Sigmoid colon (tissue), 7 donors: ENCODE data around the gene WWC1. TPM values are rescaled to one million over a fixed set of nuclear protein-coding genes. Genes with fewer than 3 reads are reported as not detected.

Experiments used
- DNase-seq: peaks from one replicate; pipeline ENCODE4 v3.0.0-alpha.2; 2019
- H3K27ac ChIP-seq, 4 donors: fragments of 200-600 bp; sonication (generic); one replicate each; pipeline ENCODE4 v1.5.1; 2016 to 2019; ENCODE audit warnings: mild to moderate bottlenecking in 1 of 4
- H3K27me3 ChIP-seq, 3 donors: fragments of 200-600 bp; sonication (generic); one replicate each; pipeline ENCODE4 v1.5.1; 2019; ENCODE audit warnings: mild to moderate bottlenecking in 1 of 3
- H3K36me3 ChIP-seq, 4 donors: fragments of 200-600 bp; sonication (generic); one replicate each; pipeline ENCODE4 v1.5.1; 2016 to 2019
- H3K4me1 ChIP-seq, 4 donors: fragments of 200-600 bp; sonication (generic); one replicate each; pipeline ENCODE4 v1.5.1; 2017 to 2019
- H3K4me3 ChIP-seq, 4 donors: fragments of 200-600 bp; sonication (generic); one replicate each; pipeline ENCODE4 v1.5.1; 2017 to 2019; ENCODE audit warnings: mild to moderate bottlenecking in 2 of 4, moderate library complexity in 1 of 4
- H3K9me3 ChIP-seq, 4 donors: fragments of 200-600 bp in 3 of 4; sonication (generic) in 3 of 4; one replicate each; pipeline versions ENCODE4 v1.5.1 to v1.6.1; 2013 to 2019
- EP300 ChIP-seq, 4 donors: sonication (generic); formaldehyde crosslinking; IDR thresholded peaks; one replicate each; pipeline ENCODE4 v1.6.1; 2017; ENCODE audit warnings: antibody characterized with exemption in 4 of 4
- POLR2A ChIP-seq, 2 donors: fragments of 450-650 bp; IDR thresholded peaks; one replicate each; pipeline ENCODE4 v1.6.1; 2016; ENCODE audit warnings: antibody characterized with exemption in 2 of 2, mild to moderate bottlenecking in 2 of 2, moderate library complexity in 2 of 2
- POLR2AphosphoS5 ChIP-seq, 4 donors: sonication (generic); formaldehyde crosslinking; IDR thresholded peaks; one replicate each; pipeline ENCODE4 v1.6.1; 2017; ENCODE audit warnings: antibody characterized with exemption in 4 of 4
- WGBS, 2 donors: extraction: QIAGEN DNeasy Blood & Tissue Kit; methylation state at CpG; one replicate each; pipeline ENCODE4 v1.1.7; 2013; 5-methylcytosine and 5-hydroxymethylcytosine counted together
- intact Hi-C: fragments of 100-400 bp; cut with DNase I; formaldehyde crosslinking; loops from one replicate; pipeline ENCODE4 v1.15.1; 2023
- polyA plus RNA-seq, 3 donors: library from polyadenylated mRNA; stranded (reverse); fragments of 200-250 nt; gene quantifications; one replicate each; pipeline ENCODE4 v1.2.3, GENCODE V29; 2013
- total RNA-seq, 4 donors: library from RNA; depleted of rRNA; stranded (reverse); fragments of >200 nt; gene quantifications; one replicate each; pipeline ENCODE4 v1.1.0, GENCODE V29; 2016
- TF ChIP-seq, protein P1 (sequence below), 4 experiments: fragments of 450-650 bp in 3 of 4; fragments of 200-600 bp in 1 of 4; IDR thresholded peaks; one replicate each; pipeline ENCODE4 v1.5.1; 2016 to 2019; ENCODE audit warnings: antibody characterized with exemption in 4 of 4, mild to moderate bottlenecking in 3 of 4, moderate library complexity in 2 of 4
- donor health status: healthy with polysubstance abuse.
- donor health status: Bipolar disorder and iron deficiency.
- donor health status: healthy.

Gene WWC1
- total and polyA plus RNA-seq, 7 donors = 0.27 to 15.4 (median 6.2) TPM; not detected in 1

DNA sequence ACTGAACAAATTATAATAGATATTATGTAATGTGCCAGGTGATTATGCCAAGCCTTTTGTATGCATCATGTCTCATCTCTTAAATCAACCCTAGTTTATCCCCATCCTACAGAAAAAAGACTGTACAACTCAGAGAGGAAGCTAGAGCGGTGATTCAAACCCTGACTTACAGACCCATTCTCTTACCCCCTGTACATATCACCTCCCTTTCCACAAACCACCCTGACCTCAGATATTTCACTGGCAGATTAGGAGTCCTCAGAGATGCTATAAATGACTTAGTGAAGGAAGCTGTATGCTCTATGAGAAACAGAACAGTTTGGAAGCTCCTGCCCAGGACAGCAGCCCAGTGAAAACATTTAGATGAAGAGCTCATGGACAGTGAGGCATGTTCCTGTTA lies 115.8 kb downstream of the WWC1 start:
- TF ChIP-seq POLR2A (IDR thresholded peaks at IDR 0.05) = no peak
- Histone ChIP-seq H3K4me3 (no peak overlapping the region), H3K36me3 (no peaks in the 10 kb centered on the region), H3K27ac (no peak overlapping the region), H3K4me1 (peaks cover 0 to 15% (median 8%) of the 10 kb centered on the region in 4 donors), H3K27me3 (no peaks in the 10 kb centered on the region), H3K9me3 (no peaks in the 10 kb centered on the region)
- intact Hi-C loops = no loop called here
- 96 to 98% methylated on average over 1 of the region's 1 CpG for WGBS, 2 donors
- DNase-seq = no peak

DNA sequence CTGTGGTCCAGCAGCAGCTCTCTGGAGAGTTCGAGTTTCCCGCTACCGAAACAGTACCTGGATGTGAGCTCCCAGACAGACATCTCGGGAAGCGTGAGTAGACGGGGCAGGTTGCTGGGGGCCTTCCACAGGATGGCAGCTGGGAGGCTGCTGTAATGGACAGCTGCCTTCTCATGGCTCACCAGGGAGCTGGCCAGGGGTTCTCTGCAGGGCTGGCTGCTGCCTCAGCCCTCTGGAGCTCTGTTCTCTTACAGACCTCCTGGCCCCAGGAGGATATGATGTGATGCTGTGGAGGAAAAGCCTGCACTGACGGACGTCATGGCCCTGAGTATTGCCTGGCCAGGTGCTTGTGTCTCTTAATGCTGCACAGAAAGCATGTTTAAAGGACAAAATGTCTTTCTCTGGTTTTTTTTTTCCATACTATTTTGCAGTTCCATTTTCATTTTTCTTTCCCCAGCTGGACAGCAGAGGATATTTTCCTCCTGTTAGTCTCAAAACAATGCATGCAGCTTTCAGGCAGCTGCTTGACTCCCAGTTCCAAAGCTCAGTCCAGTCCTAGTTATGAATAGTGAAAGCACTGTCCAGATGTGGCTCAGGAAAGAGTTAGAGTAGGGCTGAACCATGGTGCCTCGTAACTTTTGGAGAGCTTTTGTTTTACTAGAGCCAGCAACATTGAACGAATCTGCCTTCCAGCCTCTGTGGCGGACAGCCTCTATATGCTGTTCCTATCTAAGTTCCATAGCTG lies 117.3 kb downstream of the WWC1 start:
- Histone ChIP-seq H3K9me3 (no peaks in the 10 kb centered on the region), H3K27ac (peak overlapping the region in 2 of 4 donors; percentile 13 to 41), H3K4me3 (no peak overlapping the region), H3K4me1 (peaks cover 0 to 15% (median 8%) of the 10 kb centered on the region in 4 donors), H3K36me3 (no peaks in the 10 kb centered on the region), H3K27me3 (no peaks in the 10 kb centered on the region)
- TF ChIP-seq EP300 (IDR thresholded peaks at IDR 0.05) (no peak), POLR2A (IDR thresholded peaks at IDR 0.05) (no peak), POLR2AphosphoS5 (IDR thresholded peaks at IDR 0.05) (no peak)
- TF ChIP-seq, protein P1, sequence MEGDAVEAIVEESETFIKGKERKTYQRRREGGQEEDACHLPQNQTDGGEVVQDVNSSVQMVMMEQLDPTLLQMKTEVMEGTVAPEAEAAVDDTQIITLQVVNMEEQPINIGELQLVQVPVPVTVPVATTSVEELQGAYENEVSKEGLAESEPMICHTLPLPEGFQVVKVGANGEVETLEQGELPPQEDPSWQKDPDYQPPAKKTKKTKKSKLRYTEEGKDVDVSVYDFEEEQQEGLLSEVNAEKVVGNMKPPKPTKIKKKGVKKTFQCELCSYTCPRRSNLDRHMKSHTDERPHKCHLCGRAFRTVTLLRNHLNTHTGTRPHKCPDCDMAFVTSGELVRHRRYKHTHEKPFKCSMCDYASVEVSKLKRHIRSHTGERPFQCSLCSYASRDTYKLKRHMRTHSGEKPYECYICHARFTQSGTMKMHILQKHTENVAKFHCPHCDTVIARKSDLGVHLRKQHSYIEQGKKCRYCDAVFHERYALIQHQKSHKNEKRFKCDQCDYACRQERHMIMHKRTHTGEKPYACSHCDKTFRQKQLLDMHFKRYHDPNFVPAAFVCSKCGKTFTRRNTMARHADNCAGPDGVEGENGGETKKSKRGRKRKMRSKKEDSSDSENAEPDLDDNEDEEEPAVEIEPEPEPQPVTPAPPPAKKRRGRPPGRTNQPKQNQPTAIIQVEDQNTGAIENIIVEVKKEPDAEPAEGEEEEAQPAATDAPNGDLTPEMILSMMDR (IDR thresholded peaks at IDR 0.05) = no peak
- 85 to 93% methylated on average over 11 of the region's 11 CpGs for WGBS, 2 donors
- DNase-seq = no peak
- intact Hi-C loops = no loop called here

DNA sequence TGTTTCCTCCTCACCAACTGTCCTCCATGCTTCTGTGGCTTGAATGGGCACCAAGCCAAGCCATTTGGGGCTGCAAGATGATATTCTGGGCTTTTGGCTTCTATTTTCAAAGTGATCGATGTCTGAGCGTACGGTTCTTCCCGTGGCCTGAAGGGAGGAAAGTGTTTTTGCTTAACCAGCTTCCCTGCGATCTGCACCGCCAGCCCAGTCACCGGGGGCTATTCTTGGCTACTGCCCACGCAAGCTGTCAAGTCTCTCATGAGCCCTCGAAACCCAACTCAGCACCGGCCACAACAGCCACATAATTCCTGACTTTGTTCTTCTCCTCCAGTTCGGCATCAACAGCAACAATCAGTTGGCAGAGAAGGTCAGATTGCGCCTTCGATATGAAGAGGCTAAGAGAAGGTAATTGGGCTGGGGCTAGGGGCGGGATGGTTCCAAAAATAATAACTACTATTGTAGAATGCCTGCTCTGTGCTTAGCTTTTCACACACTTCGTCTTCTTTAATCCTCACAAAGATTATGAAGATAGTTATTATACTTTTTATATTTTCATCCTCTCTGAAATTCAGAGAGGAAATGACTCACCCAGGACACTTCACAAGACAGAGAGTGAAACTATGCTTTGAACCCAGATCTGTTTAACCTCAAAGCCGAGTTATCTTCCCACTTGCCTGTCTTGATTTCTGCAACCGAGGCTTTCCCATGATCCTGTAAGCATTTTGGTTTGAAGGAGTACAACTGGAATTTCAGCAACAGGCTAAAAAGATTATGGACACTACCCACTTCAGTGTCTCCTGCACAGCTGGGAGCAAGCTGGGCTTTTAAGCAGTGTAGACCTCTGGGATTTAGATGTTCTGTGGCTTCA lies 118.4 kb downstream of the WWC1 start:
- WGBS, 2 donors = 72 to 87% methylated on average over 17 of the region's 17 CpGs
- intact Hi-C loops = no loop called here
- TF ChIP-seq EP300 (IDR thresholded peaks at IDR 0.05) = no peak
- no peak for TF ChIP-seq POLR2A (IDR thresholded peaks at IDR 0.05)
- TF ChIP-seq POLR2AphosphoS5 (IDR thresholded peaks at IDR 0.05) = no peak
- TF ChIP-seq, protein P1 (IDR thresholded peaks at IDR 0.05) = no peak
- Histone ChIP-seq H3K27ac (peak overlapping the region in 3 of 4 donors; percentile 8 to 41 (median 13)), H3K27me3 (no peaks in the 10 kb centered on the region), H3K9me3 (no peaks in the 10 kb centered on the region), H3K4me3 (no peak overlapping the region), H3K36me3 (no peaks in the 10 kb centered on the region), H3K4me1 (peaks cover 0 to 6% (median 0%) of the 10 kb centered on the region in 4 donors)
- DNase-seq = peak; percentile 62

DNA sequence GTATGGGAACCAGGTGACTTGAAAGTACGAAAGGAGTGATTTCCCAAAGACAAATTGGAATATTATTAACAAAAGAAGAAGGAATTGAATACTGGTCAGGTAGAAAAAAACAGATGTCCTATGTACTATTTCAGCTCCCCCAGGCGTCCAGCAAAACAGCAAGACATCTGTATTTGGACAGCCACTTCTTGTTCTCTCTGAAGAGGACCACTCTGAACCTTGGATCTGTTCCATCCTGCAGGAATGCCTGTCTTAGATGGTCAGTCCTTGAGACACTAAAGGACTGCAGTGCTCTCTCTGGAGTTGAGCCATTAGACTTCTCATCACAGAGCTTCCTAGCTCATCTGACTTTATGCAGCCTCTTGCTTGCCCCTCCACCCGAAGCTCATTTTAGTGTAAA lies 120.4 kb downstream of the WWC1 start:
- TF ChIP-seq EP300 (IDR thresholded peaks at IDR 0.05) (no peak), POLR2A (IDR thresholded peaks at IDR 0.05) (no peak), POLR2AphosphoS5 (IDR thresholded peaks at IDR 0.05) (no peak)
- H3K36me3 ChIP-seq = no peaks in the 10 kb centered on the region
- no peak overlapping the region for H3K4me3 ChIP-seq
- peak; percentile 27 for DNase-seq
- peak overlapping the region in 1 of 4 donors; percentile 28 for H3K27ac ChIP-seq
- no peaks in the 10 kb centered on the region for H3K9me3 ChIP-seq
- intact Hi-C loops = no loop called here
- WGBS, 2 donors = 86 to 87% methylated on average over 3 of the region's 3 CpGs
- no peaks in the 10 kb centered on the region for H3K27me3 ChIP-seq
- peaks cover 0 to 6% (median 0%) of the 10 kb centered on the region in 4 donors for H3K4me1 ChIP-seq

DNA sequence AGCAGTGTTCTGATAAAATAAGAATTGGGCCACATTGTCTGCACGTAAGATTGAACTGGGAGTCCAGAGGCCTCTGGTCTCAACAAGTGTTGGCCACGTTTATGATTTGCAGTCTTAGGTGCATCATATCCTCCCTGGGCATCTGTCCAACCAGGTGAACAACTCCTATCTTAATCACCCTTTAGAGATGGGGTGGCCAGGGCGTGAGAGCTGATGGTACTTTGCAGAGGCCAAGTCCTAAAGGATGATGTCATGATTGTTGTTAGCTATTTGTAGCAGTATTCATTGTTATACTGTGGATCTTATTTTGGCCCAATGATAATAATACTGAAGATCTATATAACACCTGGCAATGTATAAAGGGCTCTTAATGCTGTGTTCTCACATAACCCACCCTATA lies 121.6 kb downstream of the WWC1 start:
- no peak overlapping the region for H3K4me3 ChIP-seq
- DNase-seq = no peak
- no peaks in the 10 kb centered on the region for H3K36me3 ChIP-seq
- intact Hi-C loops = no loop called here
- TF ChIP-seq, protein P1 (IDR thresholded peaks at IDR 0.05) = no peak
- no peak for TF ChIP-seq EP300 (IDR thresholded peaks at IDR 0.05)
- WGBS, 2 donors = 38 to 76% methylated on average over 3 of the region's 3 CpGs
- H3K4me1 ChIP-seq = peaks cover 0 to 6% (median 0%) of the 10 kb centered on the region in 4 donors
- H3K9me3 ChIP-seq = no peaks in the 10 kb centered on the region
- H3K27me3 ChIP-seq = no peaks in the 10 kb centered on the region
- H3K27ac ChIP-seq = no peak overlapping the region
